Stimulated activated naive CD4-positive, alpha-beta T cell (primary cell): ENCODE results near the gene SOX30.

Experiments
- DNase-seq, 6 experiments: peaks; one replicate each; lab custom pipeline; 2025; lab: John Stamatoyannopoulos, UW

SOX30 gene

DNA sequence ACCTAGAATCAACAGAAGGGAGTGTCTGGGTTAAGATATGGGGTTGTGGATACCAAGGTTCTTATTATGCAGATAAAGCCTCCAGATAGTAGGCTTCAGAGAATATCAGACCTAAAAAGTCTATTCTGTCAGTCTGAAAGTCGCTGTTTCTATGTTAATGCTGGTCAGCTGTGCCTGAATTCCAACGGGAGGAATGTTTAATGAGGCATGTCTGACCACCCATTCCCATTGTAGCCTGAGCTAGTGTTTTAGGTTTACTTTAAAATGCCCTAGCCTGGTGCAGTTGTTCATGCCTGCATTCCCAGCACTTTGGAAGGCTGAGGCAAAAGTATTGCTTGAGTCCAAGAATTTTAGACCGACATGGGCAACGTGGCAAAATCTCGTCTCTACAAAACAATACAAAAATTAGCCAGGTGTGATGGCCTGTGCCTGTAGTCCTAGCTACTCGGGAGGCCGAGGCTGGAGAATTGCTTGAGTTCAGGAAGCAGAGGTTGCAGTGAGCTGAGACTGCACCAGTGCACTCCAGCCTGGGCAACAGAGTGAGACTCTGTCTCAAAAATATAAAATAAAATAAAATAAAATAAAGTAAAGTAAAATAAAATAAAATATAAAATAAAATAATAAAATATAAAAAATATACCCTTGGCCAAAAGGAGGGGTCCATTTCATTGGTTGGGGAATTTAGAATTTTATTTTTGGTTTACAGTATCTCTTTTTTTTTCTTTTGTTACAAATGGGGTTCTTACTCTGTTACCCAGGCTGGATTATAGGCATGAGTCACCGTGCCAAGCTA is 7.8 kb upstream of the SOX30 start:
- DNase-seq, result no peak

- no peak for DNase-seq
These were observed 6.7 kb upstream of the SOX30 start for GRCh38 chr5:157658893-157659292.

- DNase-seq, result no peak
These were observed 5.3 kb upstream of the SOX30 start for GRCh38 chr5:157657516-157657915.

DNA sequence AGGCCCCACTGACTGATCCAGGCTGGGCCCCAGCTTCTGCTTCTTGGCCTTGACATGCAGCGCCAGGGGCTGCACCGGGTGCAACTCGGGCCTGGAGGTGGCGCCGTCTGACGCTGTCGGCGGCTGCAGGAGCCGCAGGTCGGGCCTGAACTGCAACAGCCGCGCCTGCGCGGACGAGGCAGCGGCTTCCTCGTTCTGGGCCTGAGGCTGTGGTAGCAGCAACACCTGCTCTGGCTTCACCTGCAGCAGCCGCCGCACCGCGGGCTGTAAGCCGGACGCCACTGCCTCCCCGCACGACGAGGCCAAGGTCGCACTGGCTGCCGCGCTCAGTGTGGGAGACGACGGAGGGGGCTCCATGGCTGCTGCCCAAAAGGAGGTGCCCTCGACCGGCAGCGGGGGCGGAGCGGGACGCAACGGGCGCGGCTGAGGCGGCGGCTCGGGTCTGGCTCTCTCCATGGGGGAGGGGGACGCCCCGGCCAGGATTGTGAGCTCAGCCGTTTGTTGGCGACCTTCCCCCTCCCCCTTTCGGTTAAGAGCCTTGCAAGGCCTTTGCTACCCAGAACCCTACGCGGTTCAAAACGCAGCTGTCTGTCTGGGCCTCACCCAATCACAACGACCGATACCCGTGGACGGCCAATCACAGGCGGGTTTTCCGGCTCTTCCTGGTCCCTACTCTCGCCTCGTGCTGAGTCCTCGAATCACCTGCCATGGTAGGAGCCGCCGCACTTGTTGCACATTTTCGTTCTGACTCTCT is 438 bp downstream of the SOX30 start:
- DNase-seq, result peak; percentile 51 to 81 (median 68)

DNA sequence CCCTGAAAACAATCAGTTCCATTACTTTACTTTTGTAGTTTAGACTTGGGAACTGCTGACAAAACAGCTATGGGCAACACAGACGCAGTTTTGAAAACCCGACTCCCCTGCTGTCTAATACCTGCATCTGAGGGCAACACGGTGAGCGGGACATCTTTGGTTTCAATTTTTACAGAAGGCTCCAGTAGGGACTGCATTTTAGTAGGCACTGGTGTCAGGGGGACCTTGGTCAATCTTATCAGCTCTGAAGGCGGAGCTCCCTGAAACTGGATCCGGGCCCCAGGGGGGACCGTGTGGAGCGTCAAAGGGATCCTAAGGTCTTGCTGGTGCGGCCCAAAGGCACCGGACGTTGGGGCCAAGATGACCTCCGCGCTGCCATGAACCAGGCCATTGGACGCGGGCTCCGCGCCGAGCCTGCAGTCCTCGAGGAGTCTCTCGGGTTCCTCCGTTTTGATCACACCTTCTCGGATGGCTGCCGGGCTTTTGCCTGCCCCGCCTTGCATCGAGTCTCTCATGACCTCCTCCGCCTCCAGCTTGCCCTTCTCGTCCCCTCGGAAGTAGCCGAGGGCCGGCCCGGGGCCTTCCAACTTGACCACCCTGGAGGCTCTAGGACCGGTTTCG is 1.1 kb downstream of the SOX30 start:
- DNase-seq, result no peak

DNA sequence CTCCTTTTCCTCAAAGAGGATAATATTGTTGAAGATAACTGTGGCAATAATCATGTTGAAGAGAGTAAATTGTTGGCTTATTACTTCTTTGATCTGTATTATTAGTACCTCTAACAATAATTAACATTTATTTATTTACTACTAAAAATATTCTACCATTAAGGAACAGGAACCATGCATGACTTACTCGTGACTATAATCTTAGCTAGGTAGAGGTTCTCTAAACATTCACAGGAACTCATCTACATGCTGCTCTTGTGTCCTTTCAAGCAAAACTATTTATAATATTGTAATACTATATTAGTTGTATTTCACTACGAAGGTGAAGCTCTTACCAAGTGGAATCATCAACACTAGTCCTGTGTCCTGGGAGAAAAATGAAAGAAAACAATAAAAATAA is 3.1 kb downstream of the SOX30 start:
- DNase-seq, result no peak

DNA sequence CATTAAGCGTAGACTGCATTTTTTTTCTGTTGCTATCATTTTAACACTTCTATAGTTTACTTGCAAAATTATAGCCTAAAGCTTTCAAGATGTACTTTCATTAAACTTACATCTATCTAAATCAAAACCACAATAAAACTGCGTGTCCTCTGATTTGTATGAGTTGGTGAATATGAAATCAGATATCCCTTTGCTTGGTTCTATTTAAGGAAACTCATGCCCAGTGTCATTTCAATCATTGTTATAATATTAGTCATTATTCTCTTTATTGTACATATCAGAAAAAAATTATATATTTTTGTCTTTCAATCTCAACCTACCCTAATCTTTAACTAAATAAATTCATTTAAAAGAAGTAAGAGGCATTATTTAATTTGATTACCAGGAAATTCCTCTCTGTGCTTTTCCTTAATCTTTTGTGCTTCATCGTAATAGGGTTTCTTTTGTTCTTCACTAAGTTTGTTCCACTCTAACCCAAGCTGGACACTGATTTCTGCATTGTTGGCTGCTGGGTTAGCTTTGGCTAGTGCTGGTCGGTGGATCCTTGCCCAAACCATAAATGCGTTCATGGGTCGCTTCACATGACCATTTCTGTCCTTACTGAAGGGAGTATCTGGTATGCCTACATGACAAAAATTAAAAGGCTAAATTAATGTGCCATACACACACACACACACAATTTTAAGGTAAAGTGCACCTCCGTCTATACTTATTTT is 3.8 kb downstream of the SOX30 start:
- no peak for DNase-seq

DNA sequence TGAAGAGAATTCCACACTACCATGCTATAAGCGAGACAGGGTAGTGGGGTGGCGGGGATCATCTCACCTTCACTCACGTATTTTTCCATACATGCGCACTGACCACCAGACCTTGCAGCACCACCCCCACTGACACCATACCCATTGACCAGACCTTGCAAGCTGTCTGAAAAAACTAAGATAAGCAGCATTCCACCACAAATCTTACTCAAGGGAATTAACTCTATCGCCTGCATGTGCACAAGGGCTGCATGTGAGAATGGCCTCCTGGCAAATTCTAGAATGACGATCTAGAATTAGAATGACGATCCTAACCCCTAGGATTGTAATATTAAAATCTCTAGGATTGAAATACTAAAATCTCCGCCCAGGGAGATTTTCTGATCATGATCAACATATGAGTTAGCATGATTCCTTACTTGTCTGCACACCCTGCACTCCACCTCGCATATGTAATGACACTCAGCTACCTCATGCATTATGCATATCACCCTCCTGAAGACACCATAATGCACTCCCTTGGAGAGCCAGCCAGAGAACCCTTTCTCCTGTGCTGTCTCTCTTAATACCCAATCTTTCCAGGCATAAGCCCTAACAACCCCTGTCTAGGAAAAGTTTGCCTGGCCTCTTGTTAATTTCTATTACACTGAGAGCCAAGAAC is 11.7 kb downstream of the SOX30 start:
- DNase-seq, result no peak

- no peak for DNase-seq
These were observed 21.9 kb downstream of the SOX30 start for GRCh38 chr5:157630341-157630740.

DNA sequence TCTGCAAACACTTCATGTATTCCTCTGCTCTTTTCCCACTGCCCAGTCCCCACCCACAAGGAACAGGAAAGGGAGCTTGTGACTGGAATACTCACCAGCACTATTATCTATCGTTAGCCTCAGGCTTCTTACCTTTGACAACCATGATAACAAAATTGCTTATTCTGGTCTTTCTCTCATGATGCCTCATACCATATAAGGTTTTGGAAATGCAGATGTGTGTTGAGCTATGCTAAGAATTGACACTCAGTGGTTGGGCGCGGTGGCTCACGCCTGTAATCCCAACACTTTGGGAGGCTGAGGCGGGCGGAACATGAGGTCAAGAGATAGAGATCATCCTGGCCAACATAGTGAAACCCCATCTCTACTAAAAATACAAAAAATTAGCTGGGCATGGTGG is 25.4 kb downstream of the SOX30 start:
- no peak for DNase-seq

DNA sequence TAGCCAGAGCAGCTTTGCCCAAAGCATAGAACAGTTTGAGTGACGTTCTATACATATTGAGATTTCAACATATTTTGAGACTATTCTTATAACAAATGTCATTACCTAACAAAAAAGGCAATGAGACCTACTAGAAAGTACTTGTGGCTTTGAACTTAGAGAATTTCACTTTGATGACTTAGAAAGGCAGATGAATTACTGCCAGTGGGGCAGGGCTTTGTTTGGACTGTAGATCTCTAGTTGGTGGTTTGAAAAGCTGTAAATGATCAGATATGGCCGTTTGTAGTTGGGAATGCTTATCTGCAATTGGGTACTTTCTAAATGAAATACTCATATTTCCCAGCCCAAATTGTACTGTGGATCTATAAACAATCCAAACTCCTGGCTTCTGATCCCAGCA is 28.1 kb downstream of the SOX30 start:
- DNase-seq, result no peak

GRCh38 chr5:157620776-157621175 is 31.5 kb downstream of the SOX30 start:
- no peak for DNase-seq

GRCh38 chr5:157618191-157618765 is 34.0 kb downstream of the SOX30 start:
- DNase-seq, result no peak

- DNase-seq, result no peak
These were observed 35.5 kb downstream of the SOX30 start for GRCh38 chr5:157616785-157617184.

DNA sequence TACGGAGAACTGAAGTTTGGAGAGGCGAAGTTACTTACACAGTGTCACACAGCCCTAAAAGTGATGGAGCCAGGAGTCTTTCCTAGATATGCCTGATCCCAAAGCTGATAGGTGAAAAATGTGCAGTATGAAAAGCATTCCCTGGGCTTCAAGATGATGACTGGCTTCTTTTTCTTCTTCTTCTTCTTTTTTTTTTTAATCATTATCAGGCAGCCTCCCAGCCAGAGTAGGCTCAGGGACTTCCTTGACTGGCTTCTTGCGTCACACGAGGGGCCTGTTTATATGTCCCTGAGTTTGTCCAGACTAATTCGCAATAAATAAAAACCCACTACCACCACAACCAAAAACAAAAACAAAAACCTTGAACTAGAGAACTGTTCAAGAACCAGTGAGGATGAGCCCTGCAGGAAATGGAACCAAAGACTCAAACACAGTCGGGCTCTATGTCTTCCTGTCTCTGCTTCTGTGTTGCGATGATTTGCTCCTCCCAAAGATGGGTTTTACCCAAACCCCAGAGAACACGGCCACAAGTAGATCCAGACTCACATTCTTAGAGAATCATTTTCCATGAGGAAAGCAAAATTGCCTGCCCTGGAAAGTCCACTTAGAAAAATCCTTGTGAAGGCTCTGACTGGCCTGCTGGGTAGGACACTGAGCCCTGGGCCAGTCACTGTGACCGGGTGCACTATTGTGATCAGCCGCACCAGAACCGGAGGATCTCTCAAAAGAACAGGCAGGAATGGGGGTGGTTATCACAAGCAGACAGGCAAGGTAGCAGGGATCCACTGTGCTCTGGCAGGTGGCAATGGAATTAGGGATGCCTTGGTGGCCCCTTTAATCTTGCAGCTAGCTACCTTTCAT is 38.6 kb downstream of the SOX30 start:
- DNase-seq, result peak in 1 of 6 experiments; percentile 4

DNA sequence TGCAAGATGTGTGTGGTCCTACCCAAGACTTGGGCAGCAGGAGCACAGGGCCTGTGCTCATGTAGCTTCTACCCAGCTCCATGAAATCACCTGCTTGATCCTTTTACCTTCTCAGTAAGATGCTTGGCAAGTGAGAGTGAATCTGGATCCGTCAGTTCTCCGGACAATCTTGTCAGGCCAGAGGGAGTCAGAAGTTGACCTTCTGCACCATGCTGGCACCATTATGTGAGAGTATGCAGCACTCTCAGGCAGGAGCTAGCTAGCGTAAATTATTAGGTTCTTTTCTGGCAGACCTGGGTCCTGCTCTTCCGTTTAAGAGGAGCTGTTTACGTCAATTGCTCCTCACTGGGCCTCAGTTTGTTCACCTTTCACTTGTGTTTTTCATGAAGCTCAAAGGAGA is 39.7 kb downstream of the SOX30 start:
- DNase-seq, result no peak

DNA sequence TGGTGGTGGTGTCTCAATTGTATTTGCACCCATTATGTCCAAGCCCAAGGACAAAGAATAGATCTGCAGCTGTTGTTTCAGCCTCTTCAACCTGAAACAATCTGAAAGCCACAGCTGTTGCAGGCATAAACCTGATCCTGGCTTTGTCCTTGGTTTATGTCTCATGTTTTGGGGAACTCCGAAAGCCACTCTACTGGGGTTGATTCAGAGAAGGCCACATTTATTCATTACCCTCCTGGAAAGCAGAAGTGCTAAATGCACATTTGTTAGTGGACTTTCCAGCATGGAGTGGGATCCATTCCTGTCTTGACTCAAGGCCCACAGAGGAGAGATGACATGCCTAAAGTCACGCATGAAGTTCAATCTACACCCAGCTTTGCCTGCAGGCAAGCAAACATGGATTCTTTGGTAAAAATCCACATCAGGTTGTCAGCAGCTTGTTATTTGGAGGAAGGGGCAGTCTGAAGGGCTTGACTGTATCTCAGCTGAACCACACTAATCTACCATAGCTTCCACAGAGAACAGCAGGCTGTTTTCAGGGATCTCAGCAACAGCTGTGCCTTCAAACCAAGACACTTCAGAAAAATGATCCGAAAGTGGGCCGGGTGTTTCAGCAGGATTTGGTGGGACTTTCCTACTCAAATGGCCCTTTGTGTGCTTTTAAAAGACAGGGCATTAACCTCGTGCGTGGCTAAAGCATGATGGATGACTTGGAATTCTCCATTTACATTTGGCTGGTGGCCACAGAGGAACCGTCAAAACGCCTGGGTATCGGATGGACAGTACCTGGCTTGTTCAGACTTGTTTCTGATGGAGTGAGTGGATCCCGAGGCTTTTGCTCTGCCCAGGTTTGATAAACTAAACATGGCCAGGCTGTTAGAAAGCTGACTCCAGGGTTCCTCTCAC is 40.4 kb downstream of the SOX30 start:
- no peak for DNase-seq

GRCh38 chr5:157610990-157611389 is 41.2 kb downstream of the SOX30 start:
- no peak for DNase-seq

GRCh38 chr5:157608972-157609565 is 43.2 kb downstream of the SOX30 start:
- DNase-seq, result no peak
